Stimulated activated CD4-positive, alpha-beta T cell treated with anti-CD3 and anti-CD28 coated beads, Interleukin-4, amount 100 ng/mL, for 48 hours (primary cell): Measurements from ENCODE around the gene SLC5A8.
"Not testable (repeated sequence)": the region's sequence is repeated elsewhere in the genome, so short reads cannot be mapped to it uniquely, and the experiment has no call there.

Experiments
- DNase-seq, 2 donors: peaks; one replicate each; pipeline ENCODE4 v3.0.0-alpha.2; 2020; ENCODE audit warnings: low read depth in 2 of 2

SLC5A8 gene

GRCh38 chr12:101168001-101168400 lies 42.0 kb downstream of the SLC5A8 start:
- no peak for DNase-seq

- no peak for DNase-seq
These were observed 43.2 kb downstream of the SLC5A8 start for GRCh38 chr12:101166866-101167265.

DNA sequence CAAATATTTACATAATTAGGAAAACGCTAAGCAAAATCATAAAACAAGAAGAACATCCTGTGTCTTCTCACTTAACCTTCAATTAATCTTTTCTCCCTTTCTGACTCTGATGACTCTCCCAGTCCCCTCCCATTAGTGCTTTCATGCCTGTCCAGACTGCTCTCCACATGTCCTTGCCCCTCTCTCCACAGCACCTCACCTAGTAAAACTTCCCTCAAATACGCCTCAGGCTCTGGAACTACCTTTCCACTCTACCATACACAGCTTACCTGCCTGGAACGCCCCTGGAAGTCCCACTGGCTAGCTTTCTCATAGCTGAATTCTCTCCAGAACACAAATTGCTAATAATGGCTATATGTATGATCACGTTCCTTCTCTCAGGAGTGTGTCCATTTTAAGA lies 44.7 kb downstream of the SLC5A8 start:
- no peak for DNase-seq

DNA sequence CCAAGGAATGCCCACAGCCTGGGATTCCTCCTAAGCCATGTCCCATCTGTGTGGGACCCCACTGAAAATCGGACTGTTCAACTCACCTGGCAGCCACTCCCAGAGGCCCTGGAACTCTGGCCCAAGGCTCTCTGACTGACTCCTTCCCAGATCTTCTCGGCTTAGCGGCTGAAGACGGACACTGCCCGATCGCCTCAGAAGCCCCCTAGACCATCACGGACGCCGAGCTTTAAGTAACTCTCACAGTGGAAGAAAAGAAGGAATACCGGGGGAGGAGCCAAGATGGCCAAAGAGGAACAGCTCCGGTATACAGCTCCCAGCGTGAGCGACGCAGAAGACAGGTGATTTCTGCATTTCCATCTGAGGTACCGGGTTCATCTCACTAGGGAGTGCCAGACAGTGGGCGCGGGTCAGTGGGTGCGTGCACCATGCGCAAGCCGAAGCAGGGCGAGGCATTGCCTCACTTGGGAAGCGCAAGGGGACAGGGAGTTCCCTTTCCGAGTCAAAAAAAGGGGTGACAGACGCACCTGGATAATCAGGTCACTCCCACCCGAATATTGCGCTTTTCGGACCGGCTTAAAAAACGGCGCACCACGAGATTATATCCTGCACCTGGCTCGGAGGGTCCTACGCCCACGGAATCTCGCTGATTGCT lies 64.1 kb downstream of the SLC5A8 start:
- DNase-seq, result not testable (repeated sequence)

DNA sequence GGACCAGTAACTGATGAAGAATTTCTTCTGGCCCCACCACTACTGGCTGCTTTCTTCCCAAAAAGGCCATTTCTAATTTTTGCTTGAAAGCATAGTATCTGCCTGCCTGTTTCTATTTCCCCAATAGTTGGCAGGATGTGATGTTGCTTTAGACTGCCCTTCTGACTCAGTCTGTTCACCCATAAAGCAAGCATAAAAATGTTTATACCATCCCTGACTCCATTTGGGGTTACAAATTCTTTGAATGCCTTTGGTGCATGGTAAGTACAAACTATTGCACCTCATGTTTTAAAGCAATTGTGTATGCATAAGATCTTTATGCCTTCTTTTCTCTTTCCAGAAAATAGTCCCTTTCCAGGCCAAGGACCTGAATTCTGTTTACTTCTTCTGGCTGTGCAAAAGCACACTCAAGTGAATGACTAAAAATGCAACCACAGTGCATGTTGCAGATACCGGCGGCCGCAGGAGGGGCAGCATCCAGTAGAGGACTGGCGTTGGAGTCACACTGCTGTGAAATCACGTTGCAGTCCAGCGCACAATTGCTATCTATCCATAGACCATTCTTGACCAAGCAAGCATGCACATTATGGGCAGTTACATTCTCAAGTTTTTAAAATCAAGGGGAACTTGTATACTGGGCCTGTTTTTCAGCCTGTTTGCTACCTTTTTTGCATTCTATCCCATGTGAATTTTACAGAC lies 82.4 kb downstream of the SLC5A8 start:
- no peak for DNase-seq

GRCh38 chr12:101117842-101118241 lies 92.2 kb downstream of the SLC5A8 start:
- no peak for DNase-seq

- DNase-seq, result no peak
These were observed 93.1 kb downstream of the SLC5A8 start for GRCh38 chr12:101116911-101117310.

DNA sequence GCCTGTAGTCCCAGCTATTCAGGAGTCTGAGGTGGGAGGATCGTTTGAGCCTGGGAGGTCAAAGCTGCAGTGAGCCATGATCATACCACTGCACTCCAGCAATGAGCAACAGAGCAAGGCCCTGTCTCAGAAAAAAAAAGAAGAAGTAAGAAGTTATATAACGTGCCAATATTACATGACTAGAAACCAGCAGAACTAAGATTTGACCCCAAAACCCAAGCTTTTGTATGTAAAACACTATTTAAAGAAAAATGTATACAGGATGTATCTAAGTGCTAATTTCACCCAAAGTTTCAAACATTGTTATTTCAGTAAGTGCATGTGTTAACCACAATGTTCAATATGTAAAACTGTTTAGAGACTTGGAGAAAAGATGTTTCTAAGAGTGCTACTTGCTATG lies 94.7 kb downstream of the SLC5A8 start:
- DNase-seq, result no peak

GRCh38 chr12:101111441-101111840 lies 98.6 kb downstream of the SLC5A8 start:
- DNase-seq, result no peak

- DNase-seq, result no peak
These were observed 99.2 kb downstream of the SLC5A8 start for GRCh38 chr12:101110866-101111265.

- DNase-seq, result no peak
These were observed 101.9 kb downstream of the SLC5A8 start for GRCh38 chr12:101108130-101108529.

GRCh38 chr12:101107032-101107763 lies 102.8 kb downstream of the SLC5A8 start:
- DNase-seq, result no peak
